ENCODE measurements around the gene LSG1. TPM values are rescaled to one million over a fixed set of nuclear protein-coding genes. Genes with fewer than 3 reads are reported as not detected.
"Not testable (repeated sequence)": the region's sequence is repeated elsewhere in the genome, so short reads cannot be mapped to it uniquely, and the experiment has no call there.

Gene LSG1
- polyA plus RNA-seq, 6 donors from 2014 or later: 14.6 to 44.0 (median 21.1) TPM

DNA sequence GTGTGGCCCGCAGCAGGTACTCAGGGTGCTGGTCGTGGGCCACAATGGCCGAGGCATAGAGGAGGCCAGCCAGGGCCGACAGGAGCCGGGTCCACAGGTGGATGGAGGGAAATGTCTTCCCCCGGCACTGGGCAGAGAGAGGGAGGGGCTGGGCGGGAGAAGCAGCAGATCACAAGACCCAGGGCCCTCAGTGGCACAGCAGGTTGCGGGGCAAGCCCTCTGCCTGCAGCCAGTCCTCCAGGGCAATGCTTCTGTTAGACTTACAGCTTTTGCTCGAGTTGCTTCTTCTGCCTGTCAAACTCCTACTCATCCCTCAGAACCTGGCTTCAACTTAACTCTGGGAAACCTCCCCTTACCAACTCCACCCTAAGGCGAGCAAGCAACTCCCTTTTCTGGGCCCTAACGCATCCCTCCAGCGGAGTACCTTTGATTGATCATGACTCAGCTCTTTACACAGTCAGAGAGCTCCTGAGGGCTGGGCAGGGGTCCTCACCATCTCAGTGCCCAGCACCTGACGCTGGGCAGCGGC, 54.8 kb downstream of the LSG1 start:
- no peak for ATAC-seq (ENCODE audit: low read depth in 2 of 2)
- Mint-ChIP-seq H3K4me3 (no peak overlapping the region), H3K4me1 (no peaks in the 10 kb centered on the region), H3K27ac (no peak overlapping the region), H3K36me3 (no peaks in the 10 kb centered on the region), H3K27me3 (no peaks in the 10 kb centered on the region), H3K9me3 (no peaks in the 10 kb centered on the region)
- DNase-seq: no peak

DNA sequence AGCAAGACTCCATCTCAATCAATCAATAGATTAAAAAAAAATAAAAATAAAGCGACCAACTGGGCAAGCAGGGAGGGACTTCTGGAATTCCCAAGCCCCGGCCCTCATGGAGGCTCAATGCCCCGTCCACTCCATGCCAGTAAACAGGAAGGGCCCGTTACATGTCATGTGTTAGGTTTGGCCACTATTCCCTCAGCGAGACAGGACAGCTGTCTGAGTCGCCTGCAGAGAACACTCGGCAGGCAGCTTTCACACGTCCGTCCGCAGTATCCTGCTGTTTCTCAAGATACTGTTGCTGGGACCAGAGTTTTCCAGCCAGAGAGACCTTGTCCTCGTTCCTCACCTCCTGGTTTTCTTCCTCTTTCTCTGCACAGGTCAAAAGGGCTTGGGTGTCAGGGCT, 56.8 kb downstream of the LSG1 start:
- peaks cover 0 to 1% (median 0%) of the 10 kb centered on the region in 7 donors for H3K9me3 Mint-ChIP-seq
- H3K4me3 Mint-ChIP-seq: no peak overlapping the region
- ATAC-seq (ENCODE audit: low read depth in 2 of 2) (no peak), DNase-seq (no peak)
- H3K27ac Mint-ChIP-seq: no peak overlapping the region
- no peaks in the 10 kb centered on the region for H3K36me3 Mint-ChIP-seq
- H3K27me3 Mint-ChIP-seq: no peaks in the 10 kb centered on the region
- no peaks in the 10 kb centered on the region for H3K4me1 Mint-ChIP-seq

DNA sequence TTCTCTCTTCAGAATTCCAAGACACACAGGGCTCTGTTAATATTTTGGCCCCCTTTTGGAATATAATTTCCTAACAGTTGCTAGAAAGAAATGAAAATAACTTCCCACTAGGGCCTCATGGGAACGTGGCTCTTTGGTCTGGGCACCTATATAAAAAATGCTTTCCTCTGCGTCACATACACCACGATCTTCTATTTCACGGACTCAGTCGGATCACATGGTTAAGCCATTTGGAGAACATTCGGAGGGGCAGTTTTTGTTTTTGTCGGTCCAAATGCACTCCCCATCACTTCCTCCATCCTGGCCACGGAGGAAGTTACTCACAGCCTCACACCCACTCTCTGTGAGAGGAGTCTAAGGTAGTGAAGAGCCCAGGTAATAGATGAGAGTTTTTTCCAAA, 59.8 kb downstream of the LSG1 start:
- DNase-seq (no peak), ATAC-seq (ENCODE audit: low read depth in 2 of 2) (no peak)
- Mint-ChIP-seq H3K27me3 (no peaks in the 10 kb centered on the region), H3K4me3 (peak overlapping the region in 2 of 8 donors; percentile 10 to 48), H3K36me3 (no peaks in the 10 kb centered on the region), H3K9me3 (peaks cover 0 to 1% (median 0%) of the 10 kb centered on the region in 7 donors), H3K4me1 (no peaks in the 10 kb centered on the region), H3K27ac (no peak overlapping the region)

DNA sequence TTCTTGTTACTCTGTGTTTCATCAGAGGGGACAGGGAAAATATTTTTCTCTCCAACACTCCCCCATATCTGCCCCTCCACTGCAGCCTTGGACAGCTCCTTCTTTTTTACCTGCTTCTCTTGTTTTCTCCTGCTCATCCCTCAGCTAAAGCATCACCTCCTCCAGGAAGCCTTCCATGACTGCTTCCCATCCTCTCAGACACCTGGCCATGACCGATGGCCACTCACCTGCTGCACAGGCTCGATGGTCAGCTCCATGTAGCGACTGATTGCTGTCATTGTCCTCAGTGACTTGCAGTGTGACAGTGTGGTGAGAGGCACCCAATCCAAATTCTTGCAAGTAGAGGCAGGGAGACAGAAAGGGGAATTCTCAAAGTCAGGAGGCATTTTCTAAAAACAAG, 61.3 kb downstream of the LSG1 start:
- ATAC-seq (ENCODE audit: low read depth in 2 of 2) (no peak), DNase-seq (no peak)
- Mint-ChIP-seq H3K27me3 (no peaks in the 10 kb centered on the region), H3K9me3 (peaks cover 0 to 1% (median 0%) of the 10 kb centered on the region in 7 donors), H3K27ac (no peak overlapping the region), H3K36me3 (no peaks in the 10 kb centered on the region), H3K4me1 (no peaks in the 10 kb centered on the region), H3K4me3 (no peak overlapping the region)

DNA sequence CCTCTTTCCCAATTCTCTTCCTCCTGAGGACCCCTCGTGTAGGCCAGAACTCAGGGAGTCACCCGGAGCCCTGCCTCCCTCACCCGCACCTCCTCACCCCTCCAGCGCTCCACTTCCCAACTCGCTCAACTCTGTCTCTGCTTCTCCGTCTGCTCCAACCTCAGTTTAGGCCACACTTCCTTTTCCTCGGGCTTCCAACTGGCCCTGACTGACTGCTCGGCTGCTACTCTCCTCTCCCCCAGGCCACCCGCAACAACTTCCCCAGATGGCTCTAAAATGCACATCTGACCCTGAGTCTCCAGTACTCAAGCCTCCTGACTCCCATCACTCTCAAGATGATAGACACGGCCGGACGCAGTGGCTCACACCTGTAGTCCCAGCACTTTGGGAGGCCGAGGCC, 62.4 kb downstream of the LSG1 start:
- H3K27me3 Mint-ChIP-seq: no peaks in the 10 kb centered on the region
- peaks cover 0 to 1% (median 0%) of the 10 kb centered on the region in 7 donors for H3K9me3 Mint-ChIP-seq
- H3K36me3 Mint-ChIP-seq: no peaks in the 10 kb centered on the region
- no peak overlapping the region for H3K4me3 Mint-ChIP-seq
- no peaks in the 10 kb centered on the region for H3K4me1 Mint-ChIP-seq
- ATAC-seq (ENCODE audit: low read depth in 2 of 2) (no peak), DNase-seq (no peak)
- no peak overlapping the region for H3K27ac Mint-ChIP-seq

DNA sequence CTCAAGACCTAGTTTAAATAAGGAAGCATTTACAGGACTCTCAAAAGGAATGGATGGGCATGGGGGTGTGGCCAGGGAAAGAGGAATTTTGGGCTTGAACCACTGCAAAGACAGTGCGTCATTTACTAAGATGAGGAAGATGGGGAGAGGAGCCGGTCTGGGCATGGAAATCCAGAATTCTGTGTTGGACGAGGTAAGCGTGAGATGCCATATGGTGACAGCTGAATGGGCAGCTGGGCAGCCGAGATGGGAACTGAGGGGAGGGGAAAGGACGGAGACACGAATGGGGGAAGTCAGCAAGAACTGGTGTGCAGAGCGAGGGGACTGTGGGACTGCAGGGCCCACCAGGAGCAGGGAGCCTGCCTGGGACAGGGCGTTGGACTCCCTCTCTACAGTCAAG, 63.0 kb downstream of the LSG1 start:
- Mint-ChIP-seq H3K27me3 (no peaks in the 10 kb centered on the region), H3K9me3 (peaks cover 0 to 1% (median 0%) of the 10 kb centered on the region in 7 donors), H3K36me3 (no peaks in the 10 kb centered on the region), H3K4me3 (no peak overlapping the region), H3K27ac (no peak overlapping the region), H3K4me1 (no peaks in the 10 kb centered on the region)
- DNase-seq (no peak), ATAC-seq (ENCODE audit: low read depth in 2 of 2) (no peak)

DNA sequence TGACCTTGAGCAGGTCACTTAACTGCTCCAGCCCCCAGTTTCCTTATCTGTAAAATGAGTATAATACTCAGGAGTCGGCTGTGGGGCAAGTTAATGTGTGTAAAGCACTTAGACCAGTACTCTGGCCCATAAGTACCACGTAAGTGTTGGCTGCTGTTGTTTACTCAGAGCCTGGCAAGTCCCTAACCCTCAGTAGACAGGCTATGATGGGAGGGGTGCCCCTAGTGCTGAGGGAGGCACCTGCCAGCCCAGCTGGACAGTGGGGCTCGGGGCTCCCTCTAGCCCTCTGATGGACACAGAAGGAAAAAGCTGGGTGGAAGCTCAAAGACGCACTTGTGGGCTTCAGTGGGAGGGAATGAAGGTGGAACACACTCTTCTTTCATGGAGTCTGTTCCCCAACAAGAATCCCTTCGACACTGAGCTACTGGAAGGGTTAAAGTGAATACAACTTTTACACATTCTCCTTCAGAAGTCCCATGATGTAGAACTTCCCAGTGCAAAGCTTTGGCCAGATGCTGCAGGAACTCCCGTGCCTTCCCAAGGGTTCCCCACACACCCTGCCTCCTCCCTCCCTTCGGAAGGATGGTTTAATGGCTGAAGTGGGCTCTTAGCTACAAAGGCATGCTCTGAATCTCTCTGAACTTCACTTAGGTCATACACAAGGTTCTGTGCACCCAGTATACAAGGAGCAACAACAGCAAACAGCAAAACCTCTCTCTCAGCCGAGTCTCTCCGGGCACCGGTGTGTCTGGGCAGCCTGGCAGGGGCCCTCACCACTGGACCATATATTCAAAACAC, 64.2 kb downstream of the LSG1 start:
- Mint-ChIP-seq H3K4me3 (no peak overlapping the region), H3K9me3 (peaks cover 0 to 1% (median 0%) of the 10 kb centered on the region in 7 donors), H3K27me3 (no peaks in the 10 kb centered on the region), H3K27ac (no peak overlapping the region), H3K4me1 (no peaks in the 10 kb centered on the region), H3K36me3 (no peaks in the 10 kb centered on the region)
- DNase-seq (no peak), ATAC-seq (ENCODE audit: low read depth in 2 of 2) (no peak)

DNA sequence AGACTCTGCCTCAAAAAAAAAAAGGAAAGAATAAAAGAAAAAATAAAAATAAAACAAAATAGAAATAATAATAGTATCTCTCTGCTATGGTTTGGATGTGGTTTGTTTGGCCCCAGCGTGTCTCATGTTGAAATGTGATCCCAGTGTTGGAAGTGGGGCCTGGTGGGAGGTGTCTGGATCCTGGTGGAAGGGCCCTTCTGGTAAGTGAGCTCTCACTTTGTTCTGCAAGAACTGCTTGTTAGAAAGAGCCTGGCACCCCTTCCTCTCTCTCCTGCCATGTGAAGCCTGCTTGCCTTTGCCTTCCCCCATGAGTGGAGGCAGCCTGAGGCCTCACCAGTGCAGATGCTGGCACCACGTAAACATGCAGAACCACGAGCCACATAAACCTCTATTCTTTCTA, 65.0 kb downstream of the LSG1 start:
- H3K36me3 Mint-ChIP-seq: no peaks in the 10 kb centered on the region
- DNase-seq (no peak), ATAC-seq (ENCODE audit: low read depth in 2 of 2) (no peak)
- H3K27me3 Mint-ChIP-seq: no peaks in the 10 kb centered on the region
- H3K27ac Mint-ChIP-seq: no peak overlapping the region
- no peak overlapping the region for H3K4me3 Mint-ChIP-seq
- H3K9me3 Mint-ChIP-seq: no peaks in the 10 kb centered on the region
- H3K4me1 Mint-ChIP-seq: no peaks in the 10 kb centered on the region

DNA sequence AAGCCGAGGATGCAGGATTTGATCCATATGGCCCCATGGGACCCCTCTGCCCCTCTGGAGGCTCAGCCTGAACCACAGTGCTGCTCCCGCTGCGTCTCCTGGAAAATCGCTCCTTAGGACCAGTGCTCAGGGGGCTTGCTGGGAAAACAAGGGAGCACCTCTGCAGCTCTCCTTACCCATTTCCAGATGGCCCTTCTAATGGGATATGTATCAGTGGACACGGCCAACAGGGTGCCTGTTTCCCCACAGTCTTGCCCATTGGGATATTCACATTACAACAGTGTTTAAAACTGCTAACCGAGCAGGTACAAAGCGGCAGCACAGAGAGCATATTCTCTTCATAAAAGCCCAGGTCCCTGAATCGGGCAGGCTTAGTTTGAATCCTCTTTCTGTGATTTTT, 65.8 kb downstream of the LSG1 start:
- Mint-ChIP-seq H3K27me3 (no peaks in the 10 kb centered on the region), H3K4me3 (no peak overlapping the region), H3K27ac (no peak overlapping the region), H3K9me3 (no peaks in the 10 kb centered on the region), H3K36me3 (no peaks in the 10 kb centered on the region), H3K4me1 (no peaks in the 10 kb centered on the region)
- DNase-seq: no peak
- ATAC-seq (ENCODE audit: low read depth in 2 of 2): no peak

DNA sequence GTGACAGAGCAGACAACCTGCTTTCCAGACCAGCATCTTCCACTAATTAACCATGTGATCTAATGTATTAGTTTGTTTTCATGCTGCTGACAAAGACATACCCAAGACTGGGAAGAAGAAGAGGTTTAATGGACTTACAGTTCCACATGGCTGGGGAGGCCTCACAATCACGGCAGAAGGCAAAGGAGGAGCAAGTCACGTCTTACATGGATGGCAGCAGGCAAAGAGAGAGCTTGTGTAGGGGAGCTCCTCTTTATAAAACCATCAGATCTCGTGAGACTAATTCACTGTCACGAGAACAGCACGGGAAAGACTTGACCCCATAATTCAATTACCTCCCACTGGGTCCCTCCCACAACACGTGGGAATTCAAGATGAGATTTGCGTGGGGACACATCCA, 66.7 kb downstream of the LSG1 start:
- not testable (repeated sequence) for H3K27me3 Mint-ChIP-seq; H3K4me1 Mint-ChIP-seq; H3K4me3 Mint-ChIP-seq; H3K9me3 Mint-ChIP-seq; H3K36me3 Mint-ChIP-seq; ATAC-seq (ENCODE audit: low read depth in 2 of 2); DNase-seq
- peak overlapping the region in 1 of 6 donors; percentile 1 for H3K27ac Mint-ChIP-seq

DNA sequence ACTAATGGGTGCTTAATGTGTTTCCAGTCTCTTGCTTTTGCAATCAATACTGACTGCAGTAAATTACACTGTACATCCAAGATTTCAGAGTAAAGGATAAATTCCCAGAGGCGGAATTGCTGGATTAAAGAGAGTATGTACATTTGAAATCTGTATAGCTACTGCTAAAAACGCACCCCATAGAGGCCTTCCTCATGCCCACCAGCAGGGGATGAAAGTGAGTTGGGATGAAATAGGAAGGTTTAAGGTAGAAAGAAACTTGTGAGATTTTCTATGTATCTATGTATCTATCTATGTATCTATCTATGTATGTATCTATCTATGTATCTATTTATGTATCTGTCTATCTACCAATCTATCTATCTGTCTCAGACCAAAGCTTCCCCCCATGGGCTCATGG, 67.2 kb downstream of the LSG1 start:
- ATAC-seq (ENCODE audit: low read depth in 2 of 2) (no peak), DNase-seq (no peak)
- H3K27ac Mint-ChIP-seq: peak overlapping the region in 1 of 6 donors; percentile 1
- no peaks in the 10 kb centered on the region for H3K9me3 Mint-ChIP-seq
- H3K36me3 Mint-ChIP-seq: no peaks in the 10 kb centered on the region
- H3K27me3 Mint-ChIP-seq: no peaks in the 10 kb centered on the region
- no peak overlapping the region for H3K4me3 Mint-ChIP-seq
- no peaks in the 10 kb centered on the region for H3K4me1 Mint-ChIP-seq

DNA sequence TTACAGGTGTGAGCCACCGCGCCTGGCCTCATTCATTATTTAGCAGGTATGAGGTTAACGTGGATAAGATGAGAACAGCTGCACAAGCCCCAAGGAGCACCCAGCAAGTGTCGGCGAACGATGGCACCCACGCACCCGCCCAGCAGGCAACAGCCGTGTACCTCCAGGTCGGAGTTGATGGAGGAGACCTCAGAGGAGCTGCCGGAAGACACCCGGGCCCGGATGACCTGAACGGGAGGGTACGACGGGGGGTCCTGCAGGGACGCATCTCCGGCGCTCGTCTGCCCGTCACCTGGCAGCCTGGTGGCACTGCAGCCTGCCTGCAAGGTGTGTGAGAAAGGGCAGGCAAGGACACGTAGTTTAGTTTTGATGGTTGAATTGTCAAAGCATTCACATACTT, 67.9 kb downstream of the LSG1 start:
- DNase-seq (no peak), ATAC-seq (ENCODE audit: low read depth in 2 of 2) (no peak)
- Mint-ChIP-seq H3K36me3 (no peaks in the 10 kb centered on the region), H3K9me3 (no peaks in the 10 kb centered on the region), H3K4me1 (no peaks in the 10 kb centered on the region), H3K4me3 (no peak overlapping the region), H3K27me3 (no peaks in the 10 kb centered on the region), H3K27ac (no peak overlapping the region)

DNA sequence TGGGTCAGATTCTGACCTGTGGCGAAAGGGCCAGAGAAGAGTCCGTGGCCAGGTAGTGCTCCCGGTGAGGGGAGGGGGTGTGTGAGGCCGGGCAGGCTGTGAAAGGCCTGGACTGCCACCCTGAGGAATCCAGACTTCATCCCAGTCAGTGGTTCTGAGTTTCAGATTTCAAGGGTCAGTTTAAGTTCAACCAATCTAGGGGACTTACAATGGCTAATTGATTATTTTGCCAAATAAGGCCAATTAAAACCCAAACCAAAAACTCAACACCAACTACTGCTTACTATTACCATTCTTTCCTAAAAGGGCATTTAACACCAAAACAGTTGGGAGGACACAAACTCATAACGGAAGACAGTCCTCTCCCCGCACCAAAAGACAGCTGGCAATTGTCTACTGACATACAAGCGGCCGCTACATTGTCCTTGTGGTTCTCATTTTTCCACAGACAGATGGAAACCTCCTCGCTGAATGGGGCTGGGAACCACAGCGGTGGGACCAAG, 69.3 kb downstream of the LSG1 start:
- ATAC-seq (ENCODE audit: low read depth in 2 of 2) (no peak), DNase-seq (no peak)
- Mint-ChIP-seq H3K4me3 (no peak overlapping the region), H3K4me1 (no peaks in the 10 kb centered on the region), H3K36me3 (no peaks in the 10 kb centered on the region), H3K9me3 (no peaks in the 10 kb centered on the region), H3K27ac (no peak overlapping the region), H3K27me3 (no peaks in the 10 kb centered on the region)

DNA sequence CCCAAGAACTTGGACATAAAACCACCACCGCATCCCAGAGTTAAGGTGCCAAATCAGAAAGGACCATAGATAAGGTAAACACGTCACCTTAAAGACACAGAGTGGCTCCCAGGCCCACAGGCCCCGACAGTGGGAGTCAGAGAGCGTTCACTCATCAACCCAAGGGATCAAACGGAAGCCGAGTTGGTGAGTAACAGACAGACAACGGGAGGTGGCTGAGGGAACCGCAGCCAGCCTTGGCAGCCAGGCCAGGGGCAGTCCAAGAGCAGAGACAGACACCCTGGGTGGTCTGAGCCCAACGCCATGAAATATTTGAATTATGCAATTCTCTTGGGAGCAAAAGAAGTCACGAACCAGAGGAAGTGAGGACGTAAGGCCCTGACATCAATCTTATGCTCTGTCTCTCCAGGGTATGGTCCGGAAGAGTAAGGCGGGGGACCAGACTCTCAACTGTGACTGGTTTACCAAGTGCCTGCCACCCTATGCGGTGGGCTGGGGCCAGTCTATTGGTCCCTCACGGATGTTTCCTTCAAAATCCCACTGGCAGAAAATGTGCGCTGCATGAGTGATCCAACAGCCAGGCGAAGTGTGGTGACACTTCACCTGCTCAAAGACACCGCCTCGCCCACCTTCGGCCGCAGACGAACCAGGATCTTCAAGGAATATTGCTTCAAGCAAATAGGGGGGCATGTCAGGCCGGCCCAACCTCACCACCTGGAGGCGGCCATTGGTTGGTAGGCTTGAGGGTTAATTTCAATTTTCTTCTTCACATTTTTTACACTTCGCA, 73.0 kb downstream of the LSG1 start:
- Mint-ChIP-seq H3K4me3 (no peak overlapping the region), H3K27ac (peak overlapping the region in 2 of 6 donors; percentile 15 to 59), H3K36me3 (no peaks in the 10 kb centered on the region), H3K27me3 (no peaks in the 10 kb centered on the region), H3K4me1 (peaks cover 0 to 8% (median 6%) of the 10 kb centered on the region in 3 donors), H3K9me3 (no peaks in the 10 kb centered on the region)
- no peak for ATAC-seq (ENCODE audit: low read depth in 2 of 2)
- no peak for DNase-seq
